K562 (cell line): ENCODE measurements around the gene MRLN. TPM values are rescaled to one million over a fixed set of nuclear protein-coding genes. Genes with fewer than 3 reads are reported as not detected.

Source experiments
- ATAC-seq: fragments of 200-7000 bp; cut with Tn5 transposase; 3 replicates; pipeline ENCODE4 v1.9.1; 2020; ENCODE audit warnings: moderate library complexity
- BruUV-seq: library from RNA; stranded (reverse); fragments of 400-500 nt; replicated peaks from 2 replicates; lab custom pipeline; 2021; lab: Mats Ljungman, UMichigan
- CTCF ChIA-PET: fragments of 300-600 bp; formaldehyde crosslinking; extraction: SDS; loops from one replicate; lab custom pipeline; 2021; ENCODE audit warnings: low intra/inter-chr PET ratio; lab: Yijun Ruan, JAX
- POLR2A ChIA-PET: fragments of 300-600, 350-650 bp; sonication (Branson Sonifier 250); formaldehyde crosslinking; extraction: SDS; loops from one replicate; lab custom pipeline; 2021; ENCODE audit warnings: antibody characterized with exemption, inconsistent platforms; lab: Yijun Ruan, JAX
- DNase-seq, 4 experiments: peaks; one replicate each; pipeline versions ENCODE4 v3.0.0 to v3.0.0-alpha.2; 2011 to 2018; ENCODE audit warnings: low spot score in 3 of 4, mixed read lengths in 3 of 4; ENCODE audit errors: extremely low read depth in 1 of 4
- FAIRE-seq: peaks from 2 replicates; lab custom pipeline; 2011; peaks lifted over from hg19 to GRCh38; lab: Jason Lieb, UNC
- H2AFZ ChIP-seq: 2 replicates; pipeline ENCODE4 v1.6.0; 2011; ENCODE audit warnings: low read depth, low read length, control low read depth, inconsistent platforms
- H3K27ac ChIP-seq: fragments of 200-600 bp; 3 replicates; pipeline ENCODE4 v1.8.0; 2011; ENCODE audit warnings: low read depth, mild to moderate bottlenecking, control low read depth, inconsistent platforms, low read length, moderate library complexity, mixed read lengths; ENCODE audit errors: extremely low read depth
- H3K27me3 ChIP-seq, 2 experiments: fragments of 300-600 bp in 1 of 2; 2 replicates in 1 of 2; 3 replicates in 1 of 2; pipeline versions ENCODE4 v1.6.0 to v1.8.0; 2011; ENCODE audit warnings: inconsistent platforms in 2 of 2, low read length in 2 of 2, mild to moderate bottlenecking in 1 of 2, mixed read lengths in 1 of 2, moderate library complexity in 1 of 2; ENCODE audit not compliant: control insufficient read depth in 2 of 2, insufficient read depth in 2 of 2
- H3K36me3 ChIP-seq: fragments of 300-600 bp; 3 replicates; pipeline ENCODE4 v1.8.0; 2011; ENCODE audit warnings: mild to moderate bottlenecking, low read length, inconsistent platforms; ENCODE audit not compliant: control insufficient read depth, insufficient read depth
- H3K4me1 ChIP-seq, 2 experiments: fragments of 200-600 bp in 1 of 2; replicated peaks in 1 of 2; 2 replicates in 1 of 2; 3 replicates in 1 of 2; pipeline versions ENCODE4 v1.5.1 to v1.8.0; 2011; ENCODE audit warnings: inconsistent platforms in 2 of 2, low read length in 2 of 2, mild to moderate bottlenecking in 1 of 2, mixed read lengths in 1 of 2, moderate library complexity in 1 of 2; ENCODE audit not compliant: control insufficient read depth in 2 of 2, insufficient read depth in 2 of 2
- H3K4me2 ChIP-seq: 2 replicates; pipeline ENCODE4 v1.6.1; 2011; ENCODE audit warnings: low read length, control low read depth, inconsistent platforms, mixed read lengths; ENCODE audit not compliant: insufficient read depth
- H3K4me3 ChIP-seq: fragments of 200-600 bp; sonication (generic), shearing (Covaris generic); 2 replicates; pipeline ENCODE4 v1.5.1; 2016; ENCODE audit warnings: control low read depth, inconsistent platforms
- H3K79me2 ChIP-seq: fragments of 200-600 bp; 3 replicates; pipeline ENCODE4 v1.8.0; 2011; ENCODE audit warnings: low read length, inconsistent platforms; ENCODE audit not compliant: control insufficient read depth, insufficient read depth
- H3K9ac ChIP-seq, 2 experiments: 2 replicates each; pipeline versions ENCODE4 v1.6.0 to v1.6.1; 2011; ENCODE audit warnings: low read depth in 2 of 2, low read length in 2 of 2, control low read depth in 1 of 2, inconsistent platforms in 1 of 2, mild to moderate bottlenecking in 1 of 2, mixed read lengths in 1 of 2; ENCODE audit not compliant: insufficient read depth in 1 of 2
- H3K9me1 ChIP-seq: one replicate; pipeline ENCODE4 v1.6.0; 2011; ENCODE audit warnings: inconsistent platforms, mild to moderate bottlenecking, low read length, moderate library complexity; ENCODE audit not compliant: control insufficient read depth, insufficient read depth
- H3K9me3 ChIP-seq: replicated peaks from 2 replicates; pipeline ENCODE4 v1.5.1; 2011; ENCODE audit warnings: low read depth, low read length, inconsistent platforms; ENCODE audit not compliant: control insufficient read depth, insufficient read depth
- H4K20me1 ChIP-seq: replicated peaks from 2 replicates; pipeline ENCODE4 v1.6.1; 2011; ENCODE audit warnings: low read length, inconsistent platforms, mixed read lengths; ENCODE audit not compliant: control insufficient read depth, insufficient read depth
- CEBPB ChIP-seq: fragments of 450-650 bp; IDR thresholded peaks from 2 replicates; pipeline ENCODE4 v1.6.1; 2016; ENCODE audit warnings: missing genetic modification characterization, missing compliant biosample characterization
- CEBPG ChIP-seq, 3 experiments: fragments of 200-800 bp in 1 of 3; sonication (Bioruptor generic) in 1 of 3; sonication (generic) in 1 of 3; formaldehyde crosslinking in 1 of 3; IDR thresholded peaks in 2 of 3; conservative IDR thresholded peaks in 1 of 3; 2 replicates each; pipeline versions ENCODE4 v1.6.1 to v1.8.0; 2016 to 2022; ENCODE audit warnings: missing compliant biosample characterization in 2 of 3, missing genetic modification characterization in 2 of 3, mild to moderate bottlenecking in 1 of 3, missing genetic modification reagents in 1 of 3
- PCBP1 ChIP-seq: fragments of 200-400 bp; formaldehyde crosslinking; IDR thresholded peaks from 2 replicates; pipeline ENCODE4 v1.6.1; 2018; ENCODE audit warnings: mild to moderate bottlenecking, low read depth, low read length; ENCODE audit not compliant: poor library complexity, severe bottlenecking
- PCBP2 ChIP-seq: fragments of 200-400 bp; formaldehyde crosslinking; IDR thresholded peaks from 2 replicates; pipeline ENCODE4 v1.6.1; 2018; ENCODE audit warnings: low read length, low read depth, mild to moderate bottlenecking, moderate library complexity; ENCODE audit not compliant: poor library complexity, severe bottlenecking
- PTTG1 ChIP-seq: fragments of 450-650 bp; IDR thresholded peaks from 2 replicates; pipeline ENCODE4 v1.6.1; 2016; ENCODE audit warnings: low read depth, mild to moderate bottlenecking, missing genetic modification characterization, missing compliant biosample characterization
- ZNF707 ChIP-seq: fragments of 250-450 bp; sonication (Bioruptor Pico); conservative IDR thresholded peaks from 2 replicates; pipeline ENCODE4 v1.8.0; 2022; ENCODE audit warnings: inconsistent platforms, mild to moderate bottlenecking, moderate library complexity
- WGBS: fragments of 100-300 bp; shearing (Covaris generic); methylation state at CpG from one replicate; pipeline ENCODE4 v1.1.6; 2016; ENCODE audit warnings: low coverage, mixed read lengths; ENCODE audit not compliant: insufficient coverage; ENCODE audit errors: missing lambda C conversion rate; 5-methylcytosine and 5-hydroxymethylcytosine counted together
- in situ Hi-C: fragments of 300-500 bp; cut with MboI; formaldehyde crosslinking; loops from 4 replicates; pipeline ENCODE4 v1.15.0; 2018; ENCODE audit warnings: inconsistent platforms, mixed read lengths
- intact Hi-C: fragments of 100-400 bp; cut with micrococcal nuclease; formaldehyde crosslinking; loops from 2 replicates; pipeline ENCODE4 v1.14.2; 2022
- polyA plus RNA-seq, 8 experiments: library from polyadenylated mRNA; depleted of rRNA in 4 of 8; stranded (reverse) in 5 of 8; unstranded in 3 of 8; fragments of >200 nt; fragmentation: Nextera tagmentation in 2 of 8; fragmentation: Illumina TruSeq in 1 of 8; extraction: Ambion mirVana in 2 of 8; extraction: Trizol in 1 of 8; gene quantifications; 2 replicates each; pipeline versions ENCODE4 v1.2.1 to v1.2.3, GENCODE V29; 2011 to 2014; ENCODE audit warnings: inconsistent platforms in 1 of 8, missing spikeins in 1 of 8
- total RNA-seq, 7 experiments: library from RNA; depleted of rRNA in 6 of 7; stranded (reverse); fragments of >200 nt in 6 of 7; fragmentation: Illumina TruSeq in 2 of 7; extraction: Trizol in 2 of 7; gene quantifications; 2 replicates each; pipeline versions ENCODE4 v1.2.1 to v1.2.3, GENCODE V29; 2011 to 2021; ENCODE audit warnings: low replicate concordance in 1 of 7
- TF ChIP-seq, protein P1 (sequence below), 2 experiments: fragments of 200-800 bp in 1 of 2; sonication (Bioruptor generic) in 1 of 2; sonication (generic) in 1 of 2; formaldehyde crosslinking in 1 of 2; IDR thresholded peaks in 1 of 2; conservative IDR thresholded peaks in 1 of 2; 2 replicates each; pipeline versions ENCODE4 v1.5.0 to v1.6.1; 2016 to 2020; ENCODE audit warnings: missing compliant biosample characterization in 1 of 2, missing genetic modification characterization in 1 of 2, missing genetic modification reagents in 1 of 2

Gene MRLN
- total and polyA plus RNA-seq, 9 of the 15 experiments (the other 6 are each of a cell fraction or from before 2014, with no cell fraction given) = 0.07 to 0.13 TPM; not detected in 7

DNA sequence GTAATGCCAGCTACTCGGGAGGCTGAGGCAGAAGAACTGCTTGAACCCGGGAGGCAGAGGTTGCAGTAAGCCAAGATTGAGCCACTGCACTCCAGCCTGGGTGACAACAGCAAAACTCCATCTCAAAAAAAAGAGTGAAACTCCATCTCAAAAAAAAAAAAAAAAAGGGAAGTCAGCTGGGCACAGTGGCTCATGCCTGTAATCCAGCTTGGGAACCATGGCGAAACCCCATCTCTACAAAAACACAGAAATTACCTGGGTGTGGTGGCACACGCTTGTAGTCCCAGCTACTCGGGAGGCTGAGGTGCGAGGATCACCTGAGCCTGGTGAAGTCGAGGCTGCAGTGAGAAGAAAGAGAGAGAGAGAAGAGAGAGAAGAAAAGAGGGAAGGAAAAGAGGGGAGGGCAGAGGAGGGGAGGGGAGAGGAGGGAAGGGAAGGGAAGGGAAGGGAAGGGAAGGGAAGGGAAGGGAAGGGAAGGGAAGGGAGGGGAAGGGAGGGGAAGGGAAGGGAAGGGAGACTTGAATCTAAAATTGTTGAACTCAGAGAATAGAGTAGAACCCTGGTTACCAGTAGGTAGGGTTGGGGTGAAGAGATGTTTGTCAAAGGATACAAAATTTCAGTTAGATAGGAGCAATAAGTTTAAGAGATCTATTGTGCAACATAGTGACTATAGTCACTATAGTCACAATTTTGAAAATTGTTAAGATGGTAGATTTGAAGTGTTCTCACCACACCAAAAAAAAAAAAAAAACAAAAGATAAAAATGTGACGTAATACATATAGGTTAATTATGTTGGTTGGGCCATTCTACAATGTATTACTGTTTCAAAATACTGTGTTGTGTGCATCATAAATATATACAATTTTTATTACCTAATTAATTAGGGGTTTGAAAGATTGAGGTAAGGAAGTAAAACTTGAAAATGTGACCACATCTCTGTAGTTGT, 46.1 kb downstream of the MRLN start:
- BruUV-seq = no TSS peak
- intact Hi-C loops (no loop called here), in situ Hi-C loops (no loop called here)
- peak; percentile 94 for TF ChIP-seq PCBP1
- TF ChIP-seq, protein P1, sequence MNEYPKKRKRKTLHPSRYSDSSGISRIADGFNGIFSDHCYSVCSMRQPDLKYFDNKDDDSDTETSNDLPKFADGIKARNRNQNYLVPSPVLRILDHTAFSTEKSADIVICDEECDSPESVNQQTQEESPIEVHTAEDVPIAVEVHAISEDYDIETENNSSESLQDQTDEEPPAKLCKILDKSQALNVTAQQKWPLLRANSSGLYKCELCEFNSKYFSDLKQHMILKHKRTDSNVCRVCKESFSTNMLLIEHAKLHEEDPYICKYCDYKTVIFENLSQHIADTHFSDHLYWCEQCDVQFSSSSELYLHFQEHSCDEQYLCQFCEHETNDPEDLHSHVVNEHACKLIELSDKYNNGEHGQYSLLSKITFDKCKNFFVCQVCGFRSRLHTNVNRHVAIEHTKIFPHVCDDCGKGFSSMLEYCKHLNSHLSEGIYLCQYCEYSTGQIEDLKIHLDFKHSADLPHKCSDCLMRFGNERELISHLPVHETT (CRISPR knock-in tag; conservative IDR thresholded peaks at IDR 0.05 in 1 of 2, IDR thresholded peaks at IDR 0.05 in 1 of 2) = no peak
- peak; percentile 29 for TF ChIP-seq PCBP2
- TF ChIP-seq CEBPG (CRISPR knock-in tag; IDR thresholded peaks at IDR 0.05) = no peak
- TF ChIP-seq CEBPG (tag; conservative IDR thresholded peaks at IDR 0.05 in 1 of 2, IDR thresholded peaks at IDR 0.05 in 1 of 2) = peak; percentile 49 to 75; a peak in 3 of 4 replicates
- TF ChIP-seq CEBPB (tag) = peak; percentile 79
- TF ChIP-seq ZNF707 (CRISPR knock-in tag) = no peak
- TF ChIP-seq PTTG1 (tag) = no peak
- H2AFZ ChIP-seq = no peak overlapping the region
- ChIA-PET POLR2A (no interaction called here), CTCF (no interaction called here)
- no peak overlapping the region for H3K4me2 ChIP-seq
- peaks cover 0 to 19% of the 10 kb centered on the region in 2 experiments; a peak in 2 of 5 replicates for H3K4me1 ChIP-seq
- no peaks in the 10 kb centered on the region for H3K9me3 ChIP-seq
- H3K79me2 ChIP-seq = no peaks in the 10 kb centered on the region; the same call in 2 of the 3 replicates
- no peak overlapping the region for H3K27ac ChIP-seq
- H3K27me3 ChIP-seq = peaks cover 6 to 20% of the 10 kb centered on the region in 2 experiments
- no peaks in the 10 kb centered on the region for H4K20me1 ChIP-seq
- 32% methylated on average over 7 of the region's 8 CpGs for WGBS
- no peaks in the 10 kb centered on the region for H3K36me3 ChIP-seq
- ATAC-seq = no peak
- FAIRE-seq = no peak
- H3K9me1 ChIP-seq = no peaks in the 10 kb centered on the region
- no peak overlapping the region for H3K9ac ChIP-seq
- no peak overlapping the region for H3K4me3 ChIP-seq
- DNase-seq = no peak
